H1 (cell line): Measurements from ENCODE around the gene PTDSS2. TPM values are rescaled to one million over a fixed set of nuclear protein-coding genes. Genes with fewer than 3 reads are reported as not detected.

Experiments used
- CTCF ChIA-PET: fragments of 300-600 bp; sonication (Branson Sonifier 250); formaldehyde crosslinking; loops from one replicate; lab custom pipeline; 2021; ENCODE audit not compliant: partially characterized antibody; lab: Charles Lee
- POLR2A ChIA-PET: fragments of 300-600 bp; sonication (Branson Sonifier 250); formaldehyde crosslinking; loops from one replicate; lab custom pipeline; 2021; ENCODE audit warnings: inconsistent platforms; ENCODE audit not compliant: partially characterized antibody; lab: Charles Lee
- DNase-seq, 2 experiments: peaks; one replicate each; pipeline versions ENCODE4 v3.0.0 to v3.0.0-alpha.2; 2010 to 2022; ENCODE audit warnings: low spot score in 2 of 2, low read depth in 1 of 2, mixed read lengths in 1 of 2
- FAIRE-seq: peaks from 2 replicates; lab custom pipeline; 2011; peaks lifted over from hg19 to GRCh38; lab: Jason Lieb, UNC
- H2AFZ ChIP-seq: 2 replicates; pipeline ENCODE4 v1.8.1; 2012; ENCODE audit warnings: low read length, inconsistent platforms
- H2AK5ac ChIP-seq: 2 replicates; pipeline ENCODE4 v1.6.1; 2013; ENCODE audit warnings: low read depth, low read length
- H2BK120ac ChIP-seq: replicated peaks from 2 replicates; pipeline ENCODE3; 2013; ENCODE audit warnings: low read depth, low read length, inconsistent platforms
- H2BK12ac ChIP-seq: 2 replicates; pipeline ENCODE4 v1.6.1; 2013; ENCODE audit warnings: low read depth, low read length
- H2BK15ac ChIP-seq: 2 replicates; pipeline ENCODE4 v1.6.1; 2013; ENCODE audit warnings: low read length
- H2BK20ac ChIP-seq: 2 replicates; pipeline ENCODE4 v1.6.1; 2013; ENCODE audit warnings: low read length
- H2BK5ac ChIP-seq: 2 replicates; pipeline ENCODE4 v1.6.1; 2013; ENCODE audit warnings: low read depth, low read length
- H3K14ac ChIP-seq: 2 replicates; pipeline ENCODE4 v1.6.1; 2013; ENCODE audit warnings: inconsistent platforms; ENCODE audit not compliant: insufficient read length
- H3K18ac ChIP-seq: 2 replicates; pipeline ENCODE4 v1.6.1; 2013; ENCODE audit warnings: low read length; ENCODE audit errors: extremely low read depth
- H3K23ac ChIP-seq: 2 replicates; pipeline ENCODE4 v1.6.1; 2013; ENCODE audit warnings: inconsistent platforms; ENCODE audit not compliant: insufficient read length
- H3K23me2 ChIP-seq: 2 replicates; pipeline ENCODE4 v1.6.1; 2013; ENCODE audit warnings: low read depth, low read length
- H3K27ac ChIP-seq: 2 replicates; pipeline ENCODE4 v1.6.1; 2011; ENCODE audit warnings: low read depth, low read length, inconsistent platforms
- H3K27me3 ChIP-seq, 4 experiments: replicated peaks in 1 of 4; 1 replicate in 1 of 4; 2 replicates in 3 of 4; pipeline versions ENCODE4 v1.6.1 to v1.8.1; 2011 to 2013; ENCODE audit warnings: low read length in 3 of 4, mild to moderate bottlenecking in 3 of 4, inconsistent platforms in 2 of 4, mixed read lengths in 2 of 4, moderate library complexity in 1 of 4; ENCODE audit not compliant: control insufficient read depth in 3 of 4, insufficient read depth in 3 of 4; ENCODE audit errors: extremely low read depth in 1 of 4
- H3K36me3 ChIP-seq, 4 experiments: 2 replicates each; pipeline versions ENCODE4 v1.6.1 to v1.8.1; 2011 to 2013; ENCODE audit warnings: mild to moderate bottlenecking in 4 of 4, low read length in 3 of 4, moderate library complexity in 2 of 4, control low read depth in 1 of 4, inconsistent platforms in 1 of 4; ENCODE audit not compliant: insufficient read depth in 4 of 4, control insufficient read depth in 2 of 4
- H3K4ac ChIP-seq: replicated peaks from 2 replicates; pipeline ENCODE3; 2013; ENCODE audit warnings: low read length, low read depth, mixed read lengths, inconsistent platforms; ENCODE audit not compliant: insufficient read length
- H3K4me1 ChIP-seq, 4 experiments: replicated peaks in 1 of 4; 1 replicate in 1 of 4; 2 replicates in 3 of 4; pipeline versions ENCODE4 v1.6.1 to v1.8.1; 2011 to 2013; ENCODE audit warnings: low read length in 3 of 4, inconsistent platforms in 2 of 4, mixed read lengths in 1 of 4; ENCODE audit not compliant: insufficient read depth in 4 of 4, control insufficient read depth in 3 of 4
- H3K4me2 ChIP-seq, 2 experiments: 2 replicates each; pipeline versions ENCODE4 v1.6.1 to v1.8.1; 2011 to 2013; ENCODE audit warnings: low read depth in 2 of 2, low read length in 2 of 2, control low read depth in 1 of 2, inconsistent platforms in 1 of 2, mild to moderate bottlenecking in 1 of 2; ENCODE audit not compliant: insufficient read depth in 1 of 2
- H3K4me3 ChIP-seq, 4 experiments: fragments of 200-600, 300-600 bp in 1 of 4; sonication (generic), shearing (Covaris generic), sonication (Bioruptor Twin) in 1 of 4; 2 replicates each; pipeline versions ENCODE4 v1.5.1 to v1.8.1; 2011 to 2016; ENCODE audit warnings: low read length in 4 of 4, low read depth in 3 of 4, control low read depth in 2 of 4, inconsistent platforms in 2 of 4, mild to moderate bottlenecking in 2 of 4, mixed read lengths in 1 of 4, moderate library complexity in 1 of 4; ENCODE audit not compliant: insufficient read depth in 2 of 4; ENCODE audit errors: extremely low read depth in 1 of 4
- H3K56ac ChIP-seq: replicated peaks from 2 replicates; pipeline ENCODE3; 2013; ENCODE audit warnings: low read depth, mild to moderate bottlenecking, mixed read lengths, low read length, inconsistent platforms; ENCODE audit not compliant: insufficient read length
- H3K79me1 ChIP-seq: 2 replicates; pipeline ENCODE4 v1.6.1; 2013; ENCODE audit warnings: low read depth, low read length, control low read depth
- H3K79me2 ChIP-seq, 2 experiments: 2 replicates each; pipeline versions ENCODE4 v1.6.1 to v1.8.1; 2012 to 2013; ENCODE audit warnings: low read length in 2 of 2, mild to moderate bottlenecking in 2 of 2, inconsistent platforms in 1 of 2; ENCODE audit not compliant: insufficient read depth in 2 of 2, control insufficient read depth in 1 of 2
- H3K9ac ChIP-seq, 4 experiments: replicated peaks in 1 of 4; 1 replicate in 1 of 4; 2 replicates in 3 of 4; pipeline versions ENCODE4 v1.6.1 to v1.8.1; 2011 to 2013; ENCODE audit warnings: low read depth in 3 of 4, low read length in 3 of 4, control low read depth in 2 of 4, mild to moderate bottlenecking in 2 of 4, moderate library complexity in 2 of 4, inconsistent platforms in 1 of 4; ENCODE audit errors: extremely low read depth in 1 of 4
- H3K9me3 ChIP-seq, 2 experiments: 2 replicates each; pipeline versions ENCODE4 v1.6.1 to v1.8.1; 2012 to 2013; ENCODE audit warnings: mild to moderate bottlenecking in 2 of 2, moderate library complexity in 2 of 2, control low read depth in 1 of 2, inconsistent platforms in 1 of 2, low read depth in 1 of 2, low read length in 1 of 2, mixed read lengths in 1 of 2; ENCODE audit not compliant: insufficient read depth in 2 of 2
- H4K20me1 ChIP-seq, 2 experiments: replicated peaks in 1 of 2; 2 replicates each; pipeline versions ENCODE3 to v1.8.1; 2011 to 2013; ENCODE audit warnings: inconsistent platforms in 2 of 2, low read length in 2 of 2, mild to moderate bottlenecking in 1 of 2; ENCODE audit not compliant: insufficient read depth in 2 of 2, control insufficient read depth in 1 of 2
- H4K5ac ChIP-seq: 2 replicates; pipeline ENCODE4 v1.6.1; 2013; ENCODE audit warnings: low read length, low read depth, mixed read lengths, inconsistent platforms; ENCODE audit not compliant: insufficient read length
- H4K8ac ChIP-seq: 2 replicates; pipeline ENCODE4 v1.8.0; 2013; ENCODE audit warnings: mild to moderate bottlenecking, moderate library complexity, low read length, inconsistent platforms; ENCODE audit not compliant: insufficient read depth; ENCODE audit errors: extremely low read depth
- H4K91ac ChIP-seq: replicated peaks from 2 replicates; pipeline ENCODE3; 2013; ENCODE audit warnings: low read length, mixed read lengths, inconsistent platforms; ENCODE audit not compliant: insufficient read length
- EGR1 ChIP-seq: IDR thresholded peaks from 2 replicates; pipeline ENCODE4 v1.6.1; 2011; ENCODE audit warnings: low read depth, low read length, borderline replicate concordance
- EZH2 ChIP-seq: fragments of 200-600 bp; sonication (generic); IDR thresholded peaks from 2 replicates; pipeline ENCODE4 v1.7.1; 2012; ENCODE audit warnings: low read depth, mild to moderate bottlenecking, moderate library complexity, low read length, inconsistent platforms; ENCODE audit not compliant: severe bottlenecking
- HDAC2 ChIP-seq, 2 experiments: fragments of 300-600 bp in 1 of 2; sonication (generic) in 1 of 2; IDR thresholded peaks; 2 replicates each; pipeline ENCODE4 v1.6.1; 2011 to 2012; ENCODE audit warnings: low read depth in 2 of 2, low read length in 2 of 2, mild to moderate bottlenecking in 2 of 2, moderate library complexity in 2 of 2, borderline replicate concordance in 1 of 2, inconsistent platforms in 1 of 2
- KDM5A ChIP-seq: fragments of 200-600 bp; IDR thresholded peaks from 2 replicates; pipeline ENCODE4 v1.7.1; 2012; ENCODE audit warnings: mild to moderate bottlenecking, low read length, inconsistent platforms, mixed read lengths
- NANOG ChIP-seq: IDR thresholded peaks from 2 replicates; pipeline ENCODE4 v1.6.1; 2011; ENCODE audit warnings: low read length, low read depth, mild to moderate bottlenecking, inconsistent platforms; ENCODE audit not compliant: insufficient read depth, poor library complexity, severe bottlenecking
- SIN3A ChIP-seq, 2 experiments: IDR thresholded peaks in 1 of 2; conservative IDR thresholded peaks in 1 of 2; 2 replicates each; pipeline ENCODE4 v1.6.1; 2011 to 2012; ENCODE audit warnings: low read length in 2 of 2, improper control_type of control experiment in 1 of 2, low read depth in 1 of 2, mild to moderate bottlenecking in 1 of 2
- SP1 ChIP-seq: IDR thresholded peaks from 2 replicates; pipeline ENCODE4 v1.6.1; 2011; ENCODE audit warnings: low read depth, low read length
- TBP ChIP-seq: IDR thresholded peaks from 2 replicates; pipeline ENCODE4 v1.6.1; 2011; ENCODE audit warnings: low read depth, low read length, improper control_type of control experiment
- TEAD4 ChIP-seq: IDR thresholded peaks from 2 replicates; pipeline ENCODE4 v1.6.1; 2012; ENCODE audit warnings: low read depth, low read length, inconsistent platforms, mixed read lengths
- YY1 ChIP-seq: IDR thresholded peaks from 2 replicates; pipeline ENCODE4 v1.6.1; 2011; ENCODE audit warnings: low read depth, mild to moderate bottlenecking, low read length
- WGBS, 2 experiments: shearing (Covaris generic) in 1 of 2; methylation state at CpG; one replicate each; pipeline versions ENCODE4 v1.1.6 to v1.1.7; 2013 to 2015; ENCODE audit warnings: low lambda C conversion rate in 2 of 2, mixed read lengths in 2 of 2, inconsistent platforms in 1 of 2, low coverage in 1 of 2, missing lambda C conversion rate in 1 of 2; ENCODE audit not compliant: insufficient replicate concordance in 2 of 2, insufficient coverage in 1 of 2, insufficient read length in 1 of 2; ENCODE audit errors: extremely low coverage in 1 of 2, missing lambda C conversion rate in 1 of 2; 5-methylcytosine and 5-hydroxymethylcytosine counted together
- polyA plus RNA-seq, 7 experiments: library from polyadenylated mRNA; depleted of rRNA in 3 of 7; stranded (reverse) in 5 of 7; unstranded in 2 of 7; fragments of >200 nt in 5 of 7; fragments of 200-250 nt in 2 of 7; gene quantifications; 1 replicate in 5 of 7; 2 replicates in 1 of 7; 4 replicates in 1 of 7; pipeline versions ENCODE4 v1.2.1 to v1.2.3, GENCODE V29; 2011 to 2013; ENCODE audit warnings: missing spikeins in 2 of 7, mixed read lengths in 2 of 7
- total RNA-seq: library from RNA; stranded (reverse); fragmentation: NEBNext Ultra II Directional; extraction: Animal tissue kit (Norgen Biotek cat#: 25700); gene quantifications from 2 replicates; pipeline ENCODE4 v1.2.1, GENCODE V29; 2021

Gene PTDSS2
- total and polyA plus RNA-seq, 2 of the 8 experiments (the other 6 are each of a cell fraction or from before 2014, with no cell fraction given) = 48.7 to 68.2 TPM

DNA sequence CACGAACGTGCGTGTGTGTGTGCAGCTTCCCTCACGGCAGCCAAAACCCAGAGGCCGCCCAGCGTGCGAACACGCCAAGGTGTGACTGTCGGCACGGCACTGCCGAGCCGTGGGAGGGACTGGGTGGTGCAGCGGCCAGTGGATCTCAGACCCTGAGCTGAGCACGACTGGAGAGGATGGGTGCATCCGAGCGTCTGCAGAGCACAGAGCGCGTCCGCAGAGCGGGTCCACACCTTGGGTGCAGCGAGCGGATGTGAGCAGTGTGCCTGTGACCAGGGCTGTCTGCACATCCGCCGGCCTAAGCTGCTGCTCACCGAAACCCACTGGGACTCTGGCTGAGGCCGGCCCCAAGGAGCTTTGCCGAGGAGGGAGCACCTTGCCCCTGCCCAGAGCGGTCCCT lies 22.7 kb downstream of the PTDSS2 start:
- TF ChIP-seq TEAD4 (no peak), YY1 (no peak), HDAC2 (IDR thresholded peaks at IDR 0.05; ENCODE audit: borderline replicate concordance in 1 of 2, low read depth in 2 of 2, low read length in 2 of 2) (no peak), SP1 (no peak), KDM5A (no peak), SIN3A (conservative IDR thresholded peaks at IDR 0.05 in 1 of 2, IDR thresholded peaks at IDR 0.05 in 1 of 2; ENCODE audit: low read depth in 1 of 2, low read length in 2 of 2) (no peak), EGR1 (no peak), NANOG (no peak), EZH2 (no peak), TBP (no peak)
- Histone ChIP-seq H2AFZ (no peak overlapping the region), H4K91ac (peak overlapping the region; percentile 42), H3K23me2 (no peaks in the 10 kb centered on the region), H3K36me3 (peaks cover 0 to 7% (median 2%) of the 10 kb centered on the region in 4 experiments; a peak in 2 of 8 replicates), H2BK120ac (no peak overlapping the region), H4K20me1 (peaks cover 0 to 9% of the 10 kb centered on the region in 2 experiments), H2BK20ac (no peak overlapping the region), H3K27me3 (no peaks in the 10 kb centered on the region), H4K5ac (no peak overlapping the region), H3K27ac (no peak overlapping the region), H3K9ac (no peak overlapping the region), H3K4ac (no peak overlapping the region), H2BK12ac (no peak overlapping the region), H2BK5ac (peak overlapping the region; percentile 35; the same call in 1 of the 2 replicates), H3K4me1 (peaks cover 0 to 10% (median 6%) of the 10 kb centered on the region in 4 experiments; a peak in 6 of 7 replicates), H3K79me1 (peaks cover 16% of the 10 kb centered on the region), H2AK5ac (no peak overlapping the region), H3K9me3 (no peaks in the 10 kb centered on the region), H3K4me2 (no peak overlapping the region), H3K23ac (no peak overlapping the region), H3K79me2 (peaks cover 7 to 42% of the 10 kb centered on the region in 2 experiments), H4K8ac (no peak overlapping the region), H3K14ac (no peak overlapping the region), H2BK15ac (no peak overlapping the region), H3K4me3 (no peak overlapping the region), H3K56ac (no peak overlapping the region), H3K18ac (no peak overlapping the region; the same call in 1 of the 2 replicates)
- CTCF ChIA-PET = interaction anchor here (0.6 to 4.0 kb wide), 16 partner anchors 9 to 109 kb away, joined by 3 to 32 read pairs (median 5); partner anchors contain the start of gene PTDSS2
- POLR2A ChIA-PET = interaction anchor here (0.5 to 2.0 kb wide), 7 partner anchors 18 to 74 kb away, joined by 3 to 6 read pairs (median 5); partner anchors contain the start of gene RNH1
- DNase-seq = peak in 1 of 2 experiments; percentile 45
- WGBS, 2 experiments = 96% methylated on average over 28 of the region's 28 CpGs; no CpG with 5 or more reads in 1 of the 2 experiments
- no peak for FAIRE-seq
